ENCODE data around the gene MRPS6.

DNA sequence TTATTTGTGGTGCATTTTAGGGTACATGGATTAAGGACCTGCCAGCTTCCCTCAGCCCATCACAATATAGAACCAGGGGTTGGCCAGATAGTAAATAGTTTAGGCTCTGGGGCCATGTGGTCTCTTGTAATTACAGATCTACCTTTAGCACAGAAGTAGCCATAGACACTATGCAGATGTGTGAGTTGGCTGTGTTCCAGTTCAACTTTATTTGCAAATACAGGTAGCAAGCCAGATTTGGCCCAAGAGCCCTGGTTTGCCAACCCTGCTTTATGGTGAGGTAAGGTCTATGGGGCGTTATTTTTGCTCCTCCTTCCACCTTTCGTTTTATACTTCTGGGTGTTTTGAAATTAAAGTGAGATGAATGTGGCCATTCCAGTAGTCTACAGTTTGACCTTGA, 48.7 kb downstream of the MRPS6 start:
- no peak for TF ChIP-seq POLR2A (IDR thresholded peaks at IDR 0.05)
- TF ChIP-seq, protein P1, sequence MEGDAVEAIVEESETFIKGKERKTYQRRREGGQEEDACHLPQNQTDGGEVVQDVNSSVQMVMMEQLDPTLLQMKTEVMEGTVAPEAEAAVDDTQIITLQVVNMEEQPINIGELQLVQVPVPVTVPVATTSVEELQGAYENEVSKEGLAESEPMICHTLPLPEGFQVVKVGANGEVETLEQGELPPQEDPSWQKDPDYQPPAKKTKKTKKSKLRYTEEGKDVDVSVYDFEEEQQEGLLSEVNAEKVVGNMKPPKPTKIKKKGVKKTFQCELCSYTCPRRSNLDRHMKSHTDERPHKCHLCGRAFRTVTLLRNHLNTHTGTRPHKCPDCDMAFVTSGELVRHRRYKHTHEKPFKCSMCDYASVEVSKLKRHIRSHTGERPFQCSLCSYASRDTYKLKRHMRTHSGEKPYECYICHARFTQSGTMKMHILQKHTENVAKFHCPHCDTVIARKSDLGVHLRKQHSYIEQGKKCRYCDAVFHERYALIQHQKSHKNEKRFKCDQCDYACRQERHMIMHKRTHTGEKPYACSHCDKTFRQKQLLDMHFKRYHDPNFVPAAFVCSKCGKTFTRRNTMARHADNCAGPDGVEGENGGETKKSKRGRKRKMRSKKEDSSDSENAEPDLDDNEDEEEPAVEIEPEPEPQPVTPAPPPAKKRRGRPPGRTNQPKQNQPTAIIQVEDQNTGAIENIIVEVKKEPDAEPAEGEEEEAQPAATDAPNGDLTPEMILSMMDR (IDR thresholded peaks at IDR 0.05) = no peak

All from Peyer's patch (tissue), 4 donors.